Fibroblast of mammary gland (primary cell): Measurements from ENCODE around the gene ARHGAP15.

Source experiments
- DNase-seq: peaks from one replicate; pipeline ENCODE4 v3.0.0-alpha.2; 2010; ENCODE audit warnings: low read depth
- H3K4me3 ChIP-seq: 2 replicates; pipeline ENCODE4 v1.5.1; 2011; ENCODE audit warnings: low read depth, mild to moderate bottlenecking, low read length, moderate library complexity; ENCODE audit not compliant: control insufficient read depth
- CTCF ChIP-seq: conservative IDR thresholded peaks from 2 replicates; pipeline ENCODE4 v1.5.1; 2011; ENCODE audit warnings: low read depth, low read length, inconsistent platforms; ENCODE audit not compliant: control insufficient read depth, insufficient read depth

The ARHGAP15 gene

GRCh38 chr2:143417428-143417827 is 288.2 kb downstream of the ARHGAP15 start:
- no peak for TF ChIP-seq CTCF
- no peak for DNase-seq
- no peak overlapping the region for H3K4me3 ChIP-seq

GRCh38 chr2:143420313-143420712 is 291.1 kb downstream of the ARHGAP15 start:
- DNase-seq, result peak; percentile 37
- H3K4me3 ChIP-seq, result no peak overlapping the region

GRCh38 chr2:143422681-143423080 is 293.5 kb downstream of the ARHGAP15 start:
- no peak for DNase-seq
- no peak for TF ChIP-seq CTCF

More at GRCh38 chr2:143420313-143420712, 291.1 kb downstream of the ARHGAP15 start:
- TF ChIP-seq CTCF, result no peak

GRCh38 chr2:143425896-143426295 is 296.7 kb downstream of the ARHGAP15 start:
- H3K4me3 ChIP-seq, result no peak overlapping the region
- no peak for TF ChIP-seq CTCF
- DNase-seq, result no peak

More at GRCh38 chr2:143422681-143423080, 293.5 kb downstream of the ARHGAP15 start:
- no peak overlapping the region for H3K4me3 ChIP-seq

- no peak for TF ChIP-seq CTCF
These were observed 297.1 kb downstream of the ARHGAP15 start for GRCh38 chr2:143426296-143426695.

GRCh38 chr2:143428700-143429099 is 299.5 kb downstream of the ARHGAP15 start:
- peak; percentile 36 for DNase-seq

More at GRCh38 chr2:143426296-143426695, 297.1 kb downstream of the ARHGAP15 start:
- H3K4me3 ChIP-seq, result no peak overlapping the region
- DNase-seq, result peak; percentile 87

More at GRCh38 chr2:143428700-143429099, 299.5 kb downstream of the ARHGAP15 start:
- TF ChIP-seq CTCF, result no peak
- H3K4me3 ChIP-seq, result no peak overlapping the region
